Fibroblast of lung (primary cell): ENCODE data around the gene RNASE1. TPM values are rescaled to one million over a fixed set of nuclear protein-coding genes. Genes with fewer than 3 reads are reported as not detected.

ENCODE experiments used
- DNase-seq, 2 donors: peaks; one replicate each; pipeline versions ENCODE4 v3.0.0 to v3.0.0-alpha.2; 2010; ENCODE audit warnings: low read depth in 2 of 2
- H2AFZ ChIP-seq: 2 replicates; pipeline ENCODE4 v1.5.1; 2012; ENCODE audit warnings: low read length, control low read depth, inconsistent platforms
- H3K27ac ChIP-seq: 2 replicates; pipeline ENCODE4 v1.5.1; 2011; ENCODE audit warnings: low read length, control low read depth; ENCODE audit not compliant: insufficient read depth
- H3K27me3 ChIP-seq: 2 replicates; pipeline ENCODE4 v1.5.1; 2011; ENCODE audit warnings: mild to moderate bottlenecking, low read length; ENCODE audit not compliant: control insufficient read depth, insufficient read depth
- H3K36me3 ChIP-seq: 2 replicates; pipeline ENCODE4 v1.5.1; 2011; ENCODE audit warnings: low read length; ENCODE audit not compliant: control insufficient read depth, insufficient read depth
- H3K4me1 ChIP-seq: 2 replicates; pipeline ENCODE4 v1.5.1; 2011; ENCODE audit warnings: low read length; ENCODE audit not compliant: control insufficient read depth, insufficient read depth; ENCODE audit errors: extremely low read depth
- H3K4me2 ChIP-seq: 2 replicates; pipeline ENCODE4 v1.5.1; 2011; ENCODE audit warnings: low read length, control low read depth; ENCODE audit not compliant: insufficient read depth; ENCODE audit errors: extremely low read depth
- H3K4me3 ChIP-seq, 4 experiments: fragments of 200-600 bp in 1 of 4; sonication (generic) in 1 of 4; replicated peaks in 1 of 4; 2 replicates each; pipeline ENCODE4 v1.5.1; 2011 to 2016; ENCODE audit warnings: low read length in 4 of 4, low read depth in 3 of 4, mild to moderate bottlenecking in 3 of 4, control low read depth in 2 of 4, inconsistent platforms in 1 of 4, mixed read lengths in 1 of 4; ENCODE audit not compliant: insufficient read depth in 1 of 4; ENCODE audit errors: control extremely low read depth in 1 of 4
- H3K79me2 ChIP-seq: 2 replicates; pipeline ENCODE4 v1.5.1; 2012; ENCODE audit warnings: mild to moderate bottlenecking, low read length, inconsistent platforms; ENCODE audit not compliant: control insufficient read depth, insufficient read depth
- H3K9ac ChIP-seq: 2 replicates; pipeline ENCODE4 v1.5.1; 2011; ENCODE audit warnings: mild to moderate bottlenecking, low read length, control low read depth; ENCODE audit not compliant: insufficient read depth
- H3K9me3 ChIP-seq: 2 replicates; pipeline ENCODE4 v1.5.1; 2012; ENCODE audit warnings: low read depth, low read length; ENCODE audit not compliant: control insufficient read depth, insufficient read depth
- H4K20me1 ChIP-seq: 2 replicates; pipeline ENCODE4 v1.5.1; 2011; ENCODE audit warnings: low read length; ENCODE audit not compliant: control insufficient read depth, insufficient read depth; ENCODE audit errors: extremely low read depth
- EZH2 ChIP-seq: IDR thresholded peaks from 2 replicates; pipeline ENCODE4 v1.5.1; 2012; ENCODE audit warnings: low read length, control low read depth, mild to moderate bottlenecking; ENCODE audit errors: missing control alignments
- polyA plus RNA-seq, 2 donors: library from polyadenylated mRNA; depleted of rRNA in 1 of 2; stranded (reverse) in 1 of 2; unstranded in 1 of 2; fragments of >200 nt; gene quantifications; 2 replicates each; pipeline ENCODE4 v1.2.1, GENCODE V29; 2011 to 2012; ENCODE audit warnings: missing spikeins in 1 of 2
- total RNA-seq: library from RNA; depleted of rRNA; stranded (reverse); fragments of >200 nt; gene quantifications from 2 replicates; pipeline ENCODE4 v1.2.1, GENCODE V29; 2014
- TF ChIP-seq, protein P1 (sequence below), 2 donors: IDR thresholded peaks in 1 of 2; conservative IDR thresholded peaks in 1 of 2; 1 replicate in 1 of 2; 2 replicates in 1 of 2; pipeline ENCODE4 v1.5.1; 2011 to 2012; ENCODE audit warnings: low read length in 2 of 2, control low read depth in 1 of 2, inconsistent platforms in 1 of 2, low read depth in 1 of 2, mild to moderate bottlenecking in 1 of 2

RNASE1 gene
- total and polyA plus RNA-seq, 2 donors (not counting 1 experiment from before 2014, with no cell fraction given), result not detected

DNA sequence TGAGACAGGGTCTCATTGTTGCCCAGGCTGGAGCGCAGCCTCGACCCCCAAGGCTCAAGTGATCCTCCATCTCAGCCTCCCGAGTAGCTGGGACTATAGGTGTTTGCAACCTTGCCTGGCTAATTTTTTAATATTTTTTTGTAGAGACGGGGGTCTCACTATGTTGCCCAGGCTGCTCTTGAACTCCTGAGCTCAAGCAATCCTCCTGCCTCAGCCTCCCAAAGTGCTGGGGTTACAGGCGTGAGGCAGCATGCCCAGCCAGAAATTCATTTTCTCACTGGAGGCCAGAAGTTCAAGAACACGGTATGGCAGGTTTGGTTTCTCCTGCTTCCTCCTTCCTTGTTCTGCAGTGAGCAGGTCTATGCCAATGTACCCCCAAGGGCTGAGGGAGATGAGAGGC lies 3.7 kb downstream of the RNASE1 start:
- Histone ChIP-seq H4K20me1 (no peaks in the 10 kb centered on the region), H3K4me2 (no peak overlapping the region), H3K79me2 (no peaks in the 10 kb centered on the region), H3K9ac (no peak overlapping the region), H3K4me1 (no peaks in the 10 kb centered on the region), H3K4me3 (no peak overlapping the region), H3K27ac (no peak overlapping the region), H3K9me3 (no peaks in the 10 kb centered on the region), H2AFZ (no peak overlapping the region), H3K36me3 (no peaks in the 10 kb centered on the region), H3K27me3 (no peaks in the 10 kb centered on the region)
- TF ChIP-seq, protein P1, sequence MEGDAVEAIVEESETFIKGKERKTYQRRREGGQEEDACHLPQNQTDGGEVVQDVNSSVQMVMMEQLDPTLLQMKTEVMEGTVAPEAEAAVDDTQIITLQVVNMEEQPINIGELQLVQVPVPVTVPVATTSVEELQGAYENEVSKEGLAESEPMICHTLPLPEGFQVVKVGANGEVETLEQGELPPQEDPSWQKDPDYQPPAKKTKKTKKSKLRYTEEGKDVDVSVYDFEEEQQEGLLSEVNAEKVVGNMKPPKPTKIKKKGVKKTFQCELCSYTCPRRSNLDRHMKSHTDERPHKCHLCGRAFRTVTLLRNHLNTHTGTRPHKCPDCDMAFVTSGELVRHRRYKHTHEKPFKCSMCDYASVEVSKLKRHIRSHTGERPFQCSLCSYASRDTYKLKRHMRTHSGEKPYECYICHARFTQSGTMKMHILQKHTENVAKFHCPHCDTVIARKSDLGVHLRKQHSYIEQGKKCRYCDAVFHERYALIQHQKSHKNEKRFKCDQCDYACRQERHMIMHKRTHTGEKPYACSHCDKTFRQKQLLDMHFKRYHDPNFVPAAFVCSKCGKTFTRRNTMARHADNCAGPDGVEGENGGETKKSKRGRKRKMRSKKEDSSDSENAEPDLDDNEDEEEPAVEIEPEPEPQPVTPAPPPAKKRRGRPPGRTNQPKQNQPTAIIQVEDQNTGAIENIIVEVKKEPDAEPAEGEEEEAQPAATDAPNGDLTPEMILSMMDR (conservative IDR thresholded peaks at IDR 0.05 in 1 of 2, IDR thresholded peaks at IDR 0.05 in 1 of 2; ENCODE audit: low read depth in 1 of 2, low read length in 2 of 2), result no peak
- no peak for TF ChIP-seq EZH2
- DNase-seq, result no peak

- Histone ChIP-seq H3K36me3 (no peaks in the 10 kb centered on the region), H3K4me3 (no peak overlapping the region), H2AFZ (no peak overlapping the region), H3K9me3 (no peaks in the 10 kb centered on the region), H3K9ac (no peak overlapping the region), H3K27ac (no peak overlapping the region), H3K79me2 (no peaks in the 10 kb centered on the region), H3K4me1 (no peaks in the 10 kb centered on the region), H4K20me1 (no peaks in the 10 kb centered on the region), H3K27me3 (no peaks in the 10 kb centered on the region), H3K4me2 (no peak overlapping the region)
- no peak for DNase-seq
- TF ChIP-seq, protein P1 (conservative IDR thresholded peaks at IDR 0.05 in 1 of 2, IDR thresholded peaks at IDR 0.05 in 1 of 2; ENCODE audit: low read depth in 1 of 2, low read length in 2 of 2), result no peak
- no peak for TF ChIP-seq EZH2
Measured at GRCh38 chr14:20798318-20798717, 4.3 kb downstream of the RNASE1 start.

DNA sequence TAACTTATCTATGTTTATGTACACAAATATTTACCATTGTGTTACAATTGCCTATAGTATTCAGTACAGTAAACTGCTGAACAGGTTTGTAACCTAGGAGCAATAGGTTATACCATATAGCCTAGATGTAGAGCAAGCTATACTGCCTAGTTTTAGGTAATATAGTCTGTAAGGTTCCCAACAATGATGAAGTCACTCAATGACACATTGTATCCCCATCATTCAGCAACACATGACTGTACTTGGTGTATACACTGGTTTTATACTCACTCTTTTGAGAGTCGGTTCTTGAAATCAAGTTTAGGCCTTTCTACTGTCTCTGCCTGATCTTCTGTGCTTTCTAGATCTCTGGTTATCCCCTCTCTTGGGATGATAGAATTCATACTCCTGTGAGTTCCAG lies 5.5 kb downstream of the RNASE1 start:
- Histone ChIP-seq H3K4me1 (no peaks in the 10 kb centered on the region), H3K36me3 (no peaks in the 10 kb centered on the region), H4K20me1 (no peaks in the 10 kb centered on the region), H3K4me2 (no peak overlapping the region), H3K9me3 (no peaks in the 10 kb centered on the region), H3K79me2 (no peaks in the 10 kb centered on the region), H2AFZ (no peak overlapping the region), H3K27me3 (no peaks in the 10 kb centered on the region), H3K27ac (no peak overlapping the region), H3K9ac (no peak overlapping the region), H3K4me3 (no peak overlapping the region)
- no peak for TF ChIP-seq EZH2
- TF ChIP-seq, protein P1 (conservative IDR thresholded peaks at IDR 0.05 in 1 of 2, IDR thresholded peaks at IDR 0.05 in 1 of 2; ENCODE audit: low read depth in 1 of 2, low read length in 2 of 2), result no peak
- DNase-seq, result no peak
